WI38 (cell line): ENCODE measurements around the gene RASGRF2.

Experiments used
- H3K4me3 ChIP-seq: 2 replicates; pipeline ENCODE4 v1.5.1; 2011; ENCODE audit warnings: low read depth, mild to moderate bottlenecking, control low read depth, low read length
- CTCF ChIP-seq: IDR thresholded peaks from 2 replicates; pipeline ENCODE4 v1.5.1; 2012; ENCODE audit warnings: low read depth, mild to moderate bottlenecking, control low read depth, low read length

Gene RASGRF2

GRCh38 chr5:81205058-81205457 lies 244.9 kb downstream of the RASGRF2 start:
- no peak overlapping the region for H3K4me3 ChIP-seq
- no peak for TF ChIP-seq CTCF

- TF ChIP-seq CTCF, result no peak
- no peak overlapping the region for H3K4me3 ChIP-seq
These were observed 246.8 kb downstream of the RASGRF2 start for GRCh38 chr5:81207009-81207408.

GRCh38 chr5:81208904-81209303 lies 248.7 kb downstream of the RASGRF2 start:
- TF ChIP-seq CTCF, result no peak

GRCh38 chr5:81209386-81209785 lies 249.2 kb downstream of the RASGRF2 start:
- H3K4me3 ChIP-seq, result no peak overlapping the region
- no peak for TF ChIP-seq CTCF

More at GRCh38 chr5:81208904-81209303, 248.7 kb downstream of the RASGRF2 start:
- H3K4me3 ChIP-seq, result no peak overlapping the region

DNA sequence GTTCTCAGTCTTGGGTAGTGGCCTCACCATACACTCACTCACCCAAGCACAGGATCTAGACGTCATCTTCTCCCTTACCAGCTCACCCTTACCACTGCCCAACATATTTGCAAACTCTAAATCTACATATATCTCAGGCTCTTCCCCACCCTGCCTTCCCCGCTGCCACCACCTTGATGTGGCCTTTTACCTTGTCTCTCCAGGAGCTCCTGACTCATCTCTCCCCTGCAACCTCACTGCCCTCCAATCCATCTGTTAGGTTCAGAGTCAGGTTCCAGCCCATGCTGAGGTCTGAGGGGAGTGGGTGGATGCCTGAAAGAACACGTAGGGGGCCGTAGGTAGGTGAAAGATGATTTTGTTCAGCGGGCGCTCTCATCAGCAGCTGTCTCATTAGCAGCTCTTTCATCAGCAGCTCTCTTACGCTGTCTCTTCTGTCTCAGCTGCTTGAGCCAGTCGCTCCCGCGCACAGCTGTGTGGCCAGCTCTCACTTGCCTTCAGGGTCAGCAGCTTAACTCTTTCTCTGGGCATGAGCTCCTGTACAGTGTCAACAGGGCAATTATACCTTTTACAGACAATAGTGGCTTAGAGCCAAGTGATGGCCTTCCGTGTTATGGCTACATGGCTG lies 249.8 kb downstream of the RASGRF2 start:
- H3K4me3 ChIP-seq, result no peak overlapping the region
- no peak for TF ChIP-seq CTCF

DNA sequence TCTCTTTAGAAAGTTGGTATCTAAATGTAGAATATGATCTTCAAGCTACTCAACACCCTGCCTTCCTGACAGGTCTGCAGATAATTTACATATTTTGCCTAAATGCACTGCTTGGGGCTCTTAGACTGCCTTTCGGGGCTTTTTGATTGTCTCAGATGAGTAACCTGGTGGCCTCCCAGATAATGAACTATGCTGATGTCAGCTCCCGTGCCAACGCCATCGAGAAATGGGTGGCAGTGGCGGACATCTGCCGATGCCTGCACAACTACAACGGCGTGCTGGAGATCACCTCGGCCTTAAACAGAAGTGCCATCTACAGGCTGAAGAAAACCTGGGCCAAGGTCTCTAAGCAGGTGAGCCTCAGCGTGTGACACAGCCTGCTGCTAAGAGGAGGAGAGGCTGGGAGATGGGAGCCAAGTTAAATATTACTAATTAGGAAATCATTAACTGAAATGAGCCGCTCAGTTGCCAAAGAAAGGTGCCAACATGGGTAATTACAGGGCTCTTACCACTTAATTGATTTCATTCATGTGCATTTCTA lies 252.1 kb downstream of the RASGRF2 start:
- no peak overlapping the region for H3K4me3 ChIP-seq
- TF ChIP-seq CTCF, result no peak

- no peak for TF ChIP-seq CTCF
- no peak overlapping the region for H3K4me3 ChIP-seq
These were observed 252.9 kb downstream of the RASGRF2 start for GRCh38 chr5:81213070-81213469.
